ENCODE measurements around the gene CD177.

CD177 gene

DNA sequence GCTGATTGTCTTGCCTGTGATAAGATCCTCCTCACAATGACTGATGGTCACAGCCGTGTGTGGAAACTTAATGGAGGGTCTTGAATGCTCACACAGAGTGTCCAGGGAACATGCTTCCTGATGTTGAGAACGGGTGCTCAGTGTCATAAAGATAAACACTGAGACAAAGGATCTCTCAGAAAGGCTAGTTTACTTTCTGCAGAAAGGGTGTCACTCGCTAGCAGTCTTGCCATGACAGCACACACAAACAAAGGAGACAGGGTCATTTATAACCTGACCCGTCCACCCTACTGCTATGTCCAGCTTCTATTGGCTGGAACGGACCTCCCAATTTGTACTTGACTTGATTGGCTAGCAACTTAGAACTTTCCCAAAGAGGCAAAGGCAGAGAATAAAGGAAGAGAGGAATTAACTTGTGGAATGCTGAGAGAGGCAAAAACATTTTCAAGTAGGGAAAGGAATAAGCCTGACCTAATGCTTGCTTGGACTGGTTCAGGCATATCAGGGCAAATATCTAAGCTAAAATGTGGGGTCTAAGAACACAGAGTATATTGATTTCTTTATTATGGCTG, 45.2 kb upstream of the CD177 start:
- TF ChIP-seq EZH2phosphoT487 (IDR thresholded peaks at IDR 0.05; ENCODE audit: low read length) (no peak), EZH2 (optimal IDR thresholded peaks at IDR 0.05; ENCODE audit: low read depth, low read length) (no peak)
- TF ChIP-seq, protein P1, sequence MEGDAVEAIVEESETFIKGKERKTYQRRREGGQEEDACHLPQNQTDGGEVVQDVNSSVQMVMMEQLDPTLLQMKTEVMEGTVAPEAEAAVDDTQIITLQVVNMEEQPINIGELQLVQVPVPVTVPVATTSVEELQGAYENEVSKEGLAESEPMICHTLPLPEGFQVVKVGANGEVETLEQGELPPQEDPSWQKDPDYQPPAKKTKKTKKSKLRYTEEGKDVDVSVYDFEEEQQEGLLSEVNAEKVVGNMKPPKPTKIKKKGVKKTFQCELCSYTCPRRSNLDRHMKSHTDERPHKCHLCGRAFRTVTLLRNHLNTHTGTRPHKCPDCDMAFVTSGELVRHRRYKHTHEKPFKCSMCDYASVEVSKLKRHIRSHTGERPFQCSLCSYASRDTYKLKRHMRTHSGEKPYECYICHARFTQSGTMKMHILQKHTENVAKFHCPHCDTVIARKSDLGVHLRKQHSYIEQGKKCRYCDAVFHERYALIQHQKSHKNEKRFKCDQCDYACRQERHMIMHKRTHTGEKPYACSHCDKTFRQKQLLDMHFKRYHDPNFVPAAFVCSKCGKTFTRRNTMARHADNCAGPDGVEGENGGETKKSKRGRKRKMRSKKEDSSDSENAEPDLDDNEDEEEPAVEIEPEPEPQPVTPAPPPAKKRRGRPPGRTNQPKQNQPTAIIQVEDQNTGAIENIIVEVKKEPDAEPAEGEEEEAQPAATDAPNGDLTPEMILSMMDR (IDR thresholded peaks at IDR 0.05; ENCODE audit: low read length): no peak
- H3K4me2 ChIP-seq (ENCODE audit: low read depth, low read length): no peak overlapping the region
- no peaks in the 10 kb centered on the region for H3F3A ChIP-seq (ENCODE audit: insufficient read depth, low read length)
- no peak overlapping the region for H3K9ac ChIP-seq (ENCODE audit: low read length)
- H4K20me1 ChIP-seq (ENCODE audit: insufficient read depth, low read length): no peaks in the 10 kb centered on the region
- H3K36me3 ChIP-seq (replicated peaks; ENCODE audit: insufficient read depth, low read length): no peaks in the 10 kb centered on the region
- H3K9me2 ChIP-seq (replicated peaks; ENCODE audit: insufficient read depth, low read length): no peaks in the 10 kb centered on the region
- DNase-seq: no peak
- H3K79me2 ChIP-seq (ENCODE audit: low read length): no peaks in the 10 kb centered on the region
- H3K27ac ChIP-seq (ENCODE audit: low read length): no peak overlapping the region
- peaks cover 8% of the 10 kb centered on the region; the same call in 1 of the 2 replicates for H3K4me1 ChIP-seq (ENCODE audit: low read length)
- no peaks in the 10 kb centered on the region for H3K27me3 ChIP-seq (replicated peaks; ENCODE audit: insufficient read depth, low read length)
- no peak overlapping the region for H3K4me3 ChIP-seq (ENCODE audit: low read length)
- H2AFZ ChIP-seq (ENCODE audit: low read length): no peak overlapping the region
- H3K9me3 ChIP-seq (replicated peaks; ENCODE audit: insufficient read depth, low read length): no peaks in the 10 kb centered on the region

DNA sequence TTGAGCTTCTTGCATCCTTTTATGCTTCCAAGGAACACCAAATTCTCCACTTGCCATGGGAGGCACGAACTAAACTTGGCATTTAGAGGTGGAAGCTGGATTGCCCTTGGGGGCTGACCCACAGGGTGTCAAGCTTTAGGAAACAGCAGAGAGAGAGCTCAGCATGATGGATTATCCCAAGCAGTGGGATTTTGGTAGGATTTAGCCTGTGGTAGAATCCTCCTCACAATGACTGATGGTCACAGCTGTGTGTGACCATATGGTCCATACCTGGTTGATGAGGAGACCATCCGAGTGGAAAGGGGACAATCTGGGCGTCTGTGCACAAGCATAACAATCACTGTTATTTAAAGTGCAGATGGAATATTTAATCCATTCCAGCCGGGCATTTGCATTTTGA, 44.0 kb upstream of the CD177 start:
- Histone ChIP-seq H3F3A (ENCODE audit: insufficient read depth, low read length) (no peaks in the 10 kb centered on the region), H3K9me3 (replicated peaks; ENCODE audit: insufficient read depth, low read length) (no peaks in the 10 kb centered on the region), H3K9me2 (replicated peaks; ENCODE audit: insufficient read depth, low read length) (no peaks in the 10 kb centered on the region), H3K36me3 (replicated peaks; ENCODE audit: insufficient read depth, low read length) (no peaks in the 10 kb centered on the region), H3K79me2 (ENCODE audit: low read length) (no peaks in the 10 kb centered on the region), H3K27me3 (replicated peaks; ENCODE audit: insufficient read depth, low read length) (no peaks in the 10 kb centered on the region), H3K27ac (ENCODE audit: low read length) (no peak overlapping the region), H3K4me1 (ENCODE audit: low read length) (peaks cover 8% of the 10 kb centered on the region; the same call in 1 of the 2 replicates), H3K4me2 (ENCODE audit: low read depth, low read length) (no peak overlapping the region), H4K20me1 (ENCODE audit: insufficient read depth, low read length) (no peaks in the 10 kb centered on the region), H2AFZ (ENCODE audit: low read length) (no peak overlapping the region), H3K9ac (ENCODE audit: low read length) (no peak overlapping the region), H3K4me3 (ENCODE audit: low read length) (no peak overlapping the region)
- no peak for TF ChIP-seq EZH2 (optimal IDR thresholded peaks at IDR 0.05; ENCODE audit: low read depth, low read length)
- TF ChIP-seq, protein P1 (IDR thresholded peaks at IDR 0.05; ENCODE audit: low read length): no peak
- TF ChIP-seq EZH2phosphoT487 (IDR thresholded peaks at IDR 0.05; ENCODE audit: low read length): no peak
- DNase-seq: no peak

DNA sequence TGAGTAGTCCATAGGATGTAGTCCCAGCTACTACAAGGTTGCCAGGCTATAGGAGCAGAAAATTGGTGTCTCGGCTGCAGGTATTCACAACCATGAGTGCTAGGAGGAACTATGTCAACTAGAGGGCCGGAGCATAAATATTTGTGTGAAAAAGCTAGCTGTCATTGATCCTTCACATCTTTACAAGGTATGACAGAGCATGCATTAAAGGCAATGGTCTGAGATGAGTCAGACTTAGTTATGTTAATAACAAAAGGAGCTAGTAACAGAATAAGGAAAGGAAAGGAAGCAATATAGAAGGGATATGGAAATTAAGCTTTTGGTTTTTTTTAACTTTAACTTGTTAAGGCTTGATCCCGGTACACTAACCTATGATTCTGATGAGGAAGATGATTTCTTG, 43.3 kb upstream of the CD177 start:
- H3K4me2 ChIP-seq (ENCODE audit: low read depth, low read length): no peak overlapping the region
- peaks cover 8% of the 10 kb centered on the region; the same call in 1 of the 2 replicates for H3K4me1 ChIP-seq (ENCODE audit: low read length)
- H4K20me1 ChIP-seq (ENCODE audit: insufficient read depth, low read length): no peaks in the 10 kb centered on the region
- H2AFZ ChIP-seq (ENCODE audit: low read length): no peak overlapping the region
- H3F3A ChIP-seq (ENCODE audit: insufficient read depth, low read length): no peaks in the 10 kb centered on the region
- H3K4me3 ChIP-seq (ENCODE audit: low read length): no peak overlapping the region
- no peaks in the 10 kb centered on the region for H3K9me2 ChIP-seq (replicated peaks; ENCODE audit: insufficient read depth, low read length)
- H3K27ac ChIP-seq (ENCODE audit: low read length): no peak overlapping the region
- no peaks in the 10 kb centered on the region for H3K9me3 ChIP-seq (replicated peaks; ENCODE audit: insufficient read depth, low read length)
- no peak for TF ChIP-seq EZH2phosphoT487 (IDR thresholded peaks at IDR 0.05; ENCODE audit: low read length)
- TF ChIP-seq, protein P1 (IDR thresholded peaks at IDR 0.05; ENCODE audit: low read length): no peak
- TF ChIP-seq EZH2 (optimal IDR thresholded peaks at IDR 0.05; ENCODE audit: low read depth, low read length): no peak
- H3K9ac ChIP-seq (ENCODE audit: low read length): no peak overlapping the region
- no peak for DNase-seq
- H3K27me3 ChIP-seq (replicated peaks; ENCODE audit: insufficient read depth, low read length): no peaks in the 10 kb centered on the region
- H3K36me3 ChIP-seq (replicated peaks; ENCODE audit: insufficient read depth, low read length): no peaks in the 10 kb centered on the region
- H3K79me2 ChIP-seq (ENCODE audit: low read length): no peaks in the 10 kb centered on the region

All from MM.1S (cell line).